NCI-H69 (cell line): Measurements from ENCODE around the gene SLC1A7.

Experiments
- DNase-seq: peaks from one replicate; lab custom pipeline; 2025; lab: John Stamatoyannopoulos, UW

SLC1A7 gene

GRCh38 chr1:53061123-53061858 lies 81.1 kb downstream of the SLC1A7 start:
- DNase-seq, result peak; percentile 45

DNA sequence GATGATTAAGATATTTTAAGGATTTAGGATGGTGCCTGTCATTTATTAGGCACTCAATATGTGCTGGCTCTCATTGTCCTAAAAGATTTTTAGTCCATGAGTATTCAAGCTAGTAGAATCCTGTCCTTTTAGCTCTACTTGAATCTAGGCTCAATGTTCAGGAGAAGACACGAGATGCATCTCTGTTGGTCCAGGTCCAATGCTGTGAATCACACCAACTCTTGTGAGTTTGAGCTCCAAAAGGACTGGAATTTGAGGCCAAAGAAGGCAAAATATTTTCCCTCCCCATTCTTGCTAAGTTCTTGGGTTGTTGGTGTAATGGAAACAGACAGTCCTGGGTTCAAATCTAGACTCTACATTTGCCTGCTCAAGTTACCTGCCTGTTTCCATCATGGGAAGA lies 81.9 kb downstream of the SLC1A7 start:
- DNase-seq, result no peak

- DNase-seq, result peak; percentile 75
Observed at GRCh38 chr1:53057127-53057526, 85.3 kb downstream of the SLC1A7 start.

- peak; percentile 94 for DNase-seq
Observed at GRCh38 chr1:53051676-53052075, 90.8 kb downstream of the SLC1A7 start.

- DNase-seq, result no peak
Observed at GRCh38 chr1:53050310-53050709, 92.1 kb downstream of the SLC1A7 start.

DNA sequence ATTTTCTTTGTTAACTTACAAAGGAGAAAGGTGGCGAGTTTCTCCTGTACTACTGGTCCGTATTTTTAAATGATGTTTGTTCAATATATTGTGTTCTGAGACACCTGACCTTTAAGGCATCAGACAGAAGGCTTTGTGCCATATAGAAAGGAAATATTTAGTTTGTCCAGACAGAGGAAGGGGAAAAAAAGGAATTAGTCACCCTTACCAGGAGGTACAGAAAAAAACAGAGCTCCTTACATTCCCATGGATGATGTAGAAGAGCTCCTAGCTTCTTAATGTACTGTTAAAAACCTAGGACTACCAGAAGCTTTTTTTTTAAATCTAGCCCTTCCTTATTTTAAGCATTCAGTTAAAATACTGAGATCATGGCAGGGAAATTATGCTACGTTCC lies 92.9 kb downstream of the SLC1A7 start:
- peak; percentile 33 for DNase-seq

- DNase-seq, result peak; percentile 51
Observed at GRCh38 chr1:53048960-53049573, 93.4 kb downstream of the SLC1A7 start.

- peak; percentile 77 for DNase-seq
Observed at GRCh38 chr1:53047737-53048736, 94.4 kb downstream of the SLC1A7 start.

DNA sequence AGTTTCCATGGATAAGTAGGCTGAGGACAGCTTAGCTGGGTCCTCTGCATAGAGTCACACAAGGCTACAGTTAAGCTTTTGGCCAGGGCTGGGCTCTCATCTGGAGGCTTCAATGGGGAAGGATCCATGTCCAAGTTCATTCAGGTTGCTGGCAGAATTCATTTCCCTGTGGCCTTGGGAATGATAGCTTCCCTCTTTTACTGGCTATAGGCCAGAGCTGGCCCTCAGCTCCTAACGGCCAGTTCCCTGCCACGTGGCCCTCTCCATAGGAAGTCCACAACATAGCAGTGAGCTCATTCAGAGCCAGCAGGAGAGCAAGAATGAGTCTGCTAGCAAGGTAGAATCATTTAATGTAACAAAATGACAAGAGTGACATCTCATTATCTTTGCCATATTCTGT lies 95.5 kb downstream of the SLC1A7 start:
- DNase-seq, result peak; percentile 94

- DNase-seq, result peak; percentile 9
Observed at GRCh38 chr1:53044926-53045325, 97.5 kb downstream of the SLC1A7 start.

GRCh38 chr1:53043271-53043670 lies 99.2 kb downstream of the SLC1A7 start:
- DNase-seq, result no peak

DNA sequence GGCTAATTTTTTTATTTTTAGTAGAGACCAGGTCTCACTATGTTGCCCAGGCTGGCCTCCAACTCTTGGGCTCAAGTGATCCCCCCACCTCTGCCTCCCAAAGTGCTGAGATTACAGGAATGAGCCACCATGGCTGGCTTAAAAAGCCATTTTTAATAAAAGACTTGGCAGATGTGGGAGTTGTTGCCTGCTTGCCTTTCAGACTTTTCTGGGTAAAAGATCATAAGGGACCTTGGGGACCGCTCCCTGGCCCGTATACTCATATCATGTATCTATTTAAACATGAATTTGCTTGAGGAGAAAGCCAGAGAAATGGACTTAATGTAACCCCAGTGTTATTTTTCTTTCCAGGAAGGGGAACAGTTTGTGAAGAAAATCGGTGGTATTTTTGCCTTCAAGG lies 103.9 kb downstream of the SLC1A7 start:
- no peak for DNase-seq
